DND-41 (cell line): Measurements from ENCODE around the gene FCSK.

Source experiments
- ATAC-seq: fragments of 200-7000 bp; cut with Tn5 transposase; 3 replicates; pipeline ENCODE4 v1.9.1; 2021; ENCODE audit warnings: low read depth; ENCODE audit not compliant: insufficient read depth
- DNase-seq: peaks from one replicate; pipeline ENCODE4 v3.0.0-alpha.2; 2020
- H2AFZ ChIP-seq: 2 replicates; pipeline ENCODE4 v1.6.0; 2012; ENCODE audit warnings: low read depth, low read length
- H3K27ac ChIP-seq: 2 replicates; pipeline ENCODE4 v1.5.1; 2012; ENCODE audit warnings: low read length, inconsistent platforms
- H3K27me3 ChIP-seq: fragments of 200-600 bp; sonication (generic); 2 replicates; pipeline ENCODE4 v1.6.0; 2012; ENCODE audit warnings: low read length, mild to moderate bottlenecking, inconsistent platforms; ENCODE audit not compliant: insufficient read depth, poor library complexity
- H3K36me3 ChIP-seq: 2 replicates; pipeline ENCODE4 v1.5.1; 2012; ENCODE audit warnings: low read length, inconsistent platforms; ENCODE audit not compliant: insufficient read depth
- H3K4me1 ChIP-seq: 2 replicates; pipeline ENCODE4 v1.5.1; 2012; ENCODE audit warnings: mild to moderate bottlenecking, low read length; ENCODE audit not compliant: insufficient read depth
- H3K4me2 ChIP-seq: 2 replicates; pipeline ENCODE4 v1.6.0; 2012; ENCODE audit warnings: mild to moderate bottlenecking, moderate library complexity, low read length, inconsistent platforms; ENCODE audit not compliant: insufficient read depth
- H3K4me3 ChIP-seq, 2 experiments: fragments of 200-600 bp in 1 of 2; shearing (Covaris generic) in 1 of 2; 2 replicates each; pipeline ENCODE4 v1.5.1; 2012 to 2016; ENCODE audit warnings: inconsistent platforms in 2 of 2, low read length in 2 of 2, mild to moderate bottlenecking in 2 of 2, low read depth in 1 of 2, moderate library complexity in 1 of 2
- H3K79me2 ChIP-seq: 2 replicates; pipeline ENCODE4 v1.6.0; 2012; ENCODE audit warnings: low read length, inconsistent platforms; ENCODE audit not compliant: insufficient read depth
- H3K9ac ChIP-seq: 2 replicates; pipeline ENCODE4 v1.6.0; 2012; ENCODE audit warnings: low read depth, mild to moderate bottlenecking, inconsistent platforms, low read length, moderate library complexity
- H3K9me3 ChIP-seq: 2 replicates; pipeline ENCODE4 v1.5.1; 2012; ENCODE audit warnings: low read length, moderate library complexity, mild to moderate bottlenecking, inconsistent platforms; ENCODE audit not compliant: insufficient read depth, severe bottlenecking
- H4K20me1 ChIP-seq: 2 replicates; pipeline ENCODE4 v1.6.0; 2012; ENCODE audit warnings: low read length; ENCODE audit not compliant: insufficient read depth
- EZH2 ChIP-seq: IDR thresholded peaks from 3 replicates; pipeline ENCODE4 v1.6.1; 2012; ENCODE audit warnings: borderline replicate concordance, low read depth, mild to moderate bottlenecking, moderate library complexity, low read length, inconsistent platforms; ENCODE audit not compliant: severe bottlenecking
- TF ChIP-seq, protein P1 (sequence below): IDR thresholded peaks from 2 replicates; pipeline ENCODE4 v1.5.1; 2012; ENCODE audit warnings: borderline replicate concordance, low read length, moderate library complexity, mild to moderate bottlenecking; ENCODE audit not compliant: poor library complexity, severe bottlenecking; ENCODE audit errors: extremely low read depth

The FCSK gene

DNA sequence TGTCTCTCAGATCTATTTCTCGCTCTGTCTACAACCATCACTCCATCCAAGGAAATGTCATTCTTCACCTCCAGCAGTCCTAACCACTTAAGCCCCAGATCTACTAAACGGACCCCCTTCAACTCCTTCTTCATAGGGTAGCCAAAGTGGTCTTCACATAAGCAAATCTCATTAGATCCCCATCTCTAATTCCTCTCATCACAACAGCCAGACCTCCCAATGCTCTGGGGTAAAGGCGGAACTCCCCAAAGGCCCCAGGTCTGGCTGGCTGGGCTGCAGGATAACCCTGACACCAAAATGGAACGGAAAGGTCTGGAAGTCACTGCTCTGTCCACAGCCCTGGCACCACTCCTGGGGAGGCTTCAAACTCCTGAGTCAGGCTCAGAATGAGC is 26.6 kb upstream of the FCSK start:
- ATAC-seq (no peak), DNase-seq (no peak)
- peaks cover 66% of the 10 kb centered on the region for H3K79me2 ChIP-seq
- no peak overlapping the region for H3K4me2 ChIP-seq
- no peak overlapping the region for H2AFZ ChIP-seq
- H3K9me3 ChIP-seq = no peaks in the 10 kb centered on the region
- H3K27ac ChIP-seq = no peak overlapping the region
- H3K36me3 ChIP-seq = peaks cover 10% of the 10 kb centered on the region
- H3K9ac ChIP-seq = no peak overlapping the region
- TF ChIP-seq, protein P1, sequence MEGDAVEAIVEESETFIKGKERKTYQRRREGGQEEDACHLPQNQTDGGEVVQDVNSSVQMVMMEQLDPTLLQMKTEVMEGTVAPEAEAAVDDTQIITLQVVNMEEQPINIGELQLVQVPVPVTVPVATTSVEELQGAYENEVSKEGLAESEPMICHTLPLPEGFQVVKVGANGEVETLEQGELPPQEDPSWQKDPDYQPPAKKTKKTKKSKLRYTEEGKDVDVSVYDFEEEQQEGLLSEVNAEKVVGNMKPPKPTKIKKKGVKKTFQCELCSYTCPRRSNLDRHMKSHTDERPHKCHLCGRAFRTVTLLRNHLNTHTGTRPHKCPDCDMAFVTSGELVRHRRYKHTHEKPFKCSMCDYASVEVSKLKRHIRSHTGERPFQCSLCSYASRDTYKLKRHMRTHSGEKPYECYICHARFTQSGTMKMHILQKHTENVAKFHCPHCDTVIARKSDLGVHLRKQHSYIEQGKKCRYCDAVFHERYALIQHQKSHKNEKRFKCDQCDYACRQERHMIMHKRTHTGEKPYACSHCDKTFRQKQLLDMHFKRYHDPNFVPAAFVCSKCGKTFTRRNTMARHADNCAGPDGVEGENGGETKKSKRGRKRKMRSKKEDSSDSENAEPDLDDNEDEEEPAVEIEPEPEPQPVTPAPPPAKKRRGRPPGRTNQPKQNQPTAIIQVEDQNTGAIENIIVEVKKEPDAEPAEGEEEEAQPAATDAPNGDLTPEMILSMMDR = no peak
- TF ChIP-seq EZH2 = no peak
- H4K20me1 ChIP-seq = peaks cover 17% of the 10 kb centered on the region
- H3K4me3 ChIP-seq = no peak overlapping the region
- no peaks in the 10 kb centered on the region for H3K27me3 ChIP-seq
- H3K4me1 ChIP-seq = peaks cover 18% of the 10 kb centered on the region

DNA sequence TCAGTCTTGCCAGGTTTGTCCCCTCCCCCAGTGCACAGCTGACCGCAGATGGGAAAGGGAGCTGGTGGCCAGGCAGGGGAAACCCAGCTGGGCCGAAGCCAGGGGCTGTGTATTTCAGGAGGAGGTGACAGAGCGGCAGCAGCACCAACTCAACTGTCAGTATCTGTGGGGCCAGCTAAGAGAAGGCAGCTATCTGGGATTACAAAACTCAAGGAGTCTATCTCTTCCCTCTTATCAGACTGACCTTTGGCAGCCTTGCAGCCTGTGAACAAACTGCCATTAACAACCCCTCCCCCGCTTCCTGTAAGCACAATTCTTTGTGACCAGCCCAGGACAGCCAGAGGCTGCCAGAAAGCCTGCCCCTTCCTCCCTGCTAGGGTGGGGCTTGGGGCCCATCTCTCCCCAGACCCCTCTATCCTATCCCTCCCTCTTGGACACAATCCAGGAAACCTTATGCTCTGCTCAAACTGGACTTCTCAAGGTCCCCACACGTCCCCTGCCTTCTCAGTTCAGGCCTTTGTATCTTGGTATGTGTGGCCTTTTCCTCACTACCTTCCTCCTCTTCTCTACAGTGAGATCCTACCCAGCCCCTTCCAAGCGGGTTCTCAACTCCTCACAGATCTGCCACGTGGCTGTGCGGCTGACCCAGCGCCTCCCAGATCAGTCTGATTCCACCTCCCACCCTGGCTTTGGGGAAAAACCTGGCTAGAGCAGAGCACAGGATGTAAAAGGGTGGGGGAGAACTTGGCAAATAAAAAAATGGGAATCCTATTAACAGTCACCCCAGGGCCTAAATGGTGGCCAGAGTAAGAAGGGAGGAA is 26.0 kb upstream of the FCSK start:
- H3K36me3 ChIP-seq = peaks cover 10% of the 10 kb centered on the region
- H3K27ac ChIP-seq = peak overlapping the region; percentile 55
- H3K4me3 ChIP-seq = no peak overlapping the region
- no peak overlapping the region for H3K9ac ChIP-seq
- H3K4me2 ChIP-seq = no peak overlapping the region
- H2AFZ ChIP-seq = no peak overlapping the region
- peaks cover 22% of the 10 kb centered on the region for H3K4me1 ChIP-seq
- no peaks in the 10 kb centered on the region for H3K9me3 ChIP-seq
- H3K79me2 ChIP-seq = peaks cover 70% of the 10 kb centered on the region
- TF ChIP-seq, protein P1 = no peak
- TF ChIP-seq EZH2 = no peak
- peaks cover 18% of the 10 kb centered on the region for H4K20me1 ChIP-seq
- ATAC-seq (peak; percentile 16; the same call in 1 of the 3 replicates), DNase-seq (peak; percentile 35)
- no peaks in the 10 kb centered on the region for H3K27me3 ChIP-seq

DNA sequence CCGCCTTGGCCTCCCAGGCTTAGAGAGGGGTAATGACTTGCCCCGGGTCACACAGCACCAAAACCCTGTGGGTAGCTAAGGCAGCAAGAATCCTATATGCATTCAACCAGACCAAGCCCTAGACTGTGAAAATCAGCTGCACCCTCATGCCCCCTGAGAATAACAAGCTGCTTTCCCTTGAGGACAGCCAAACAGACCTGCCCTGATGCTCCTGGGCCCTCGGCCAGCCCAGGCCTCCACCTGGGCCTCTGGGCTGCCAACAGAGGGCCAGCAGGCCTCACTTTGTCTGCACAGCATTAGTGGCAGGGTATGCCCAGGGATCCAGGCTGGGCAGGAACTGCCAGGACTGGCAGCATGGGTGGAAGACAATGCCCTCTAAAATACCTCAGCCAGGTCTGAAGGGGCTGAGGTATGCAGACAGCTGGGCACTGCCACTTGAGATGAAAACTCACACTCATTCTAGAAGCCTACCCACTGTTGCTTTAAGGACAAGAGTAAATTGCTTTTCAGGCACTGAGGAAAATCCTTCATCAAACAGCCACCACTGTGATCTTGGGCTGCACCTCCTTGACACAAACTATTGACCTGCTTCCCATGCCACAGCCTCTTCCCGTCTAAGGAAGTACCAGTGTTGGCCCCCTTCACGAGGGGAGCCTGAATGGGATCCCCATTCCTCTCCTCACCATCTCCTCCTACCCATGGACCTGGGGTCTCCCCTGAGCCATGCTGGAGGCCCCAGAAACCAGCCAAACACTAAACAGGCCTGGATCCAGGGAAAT is 24.3 kb upstream of the FCSK start:
- Histone ChIP-seq H3K27me3 (no peaks in the 10 kb centered on the region), H3K4me2 (peak overlapping the region; percentile 43), H3K79me2 (peaks cover 81% of the 10 kb centered on the region), H3K36me3 (peaks cover 17% of the 10 kb centered on the region), H4K20me1 (peaks cover 20% of the 10 kb centered on the region), H3K9me3 (no peaks in the 10 kb centered on the region), H3K4me1 (peaks cover 22% of the 10 kb centered on the region), H2AFZ (no peak overlapping the region; the same call in 1 of the 2 replicates), H3K27ac (peak overlapping the region; percentile 71), H3K4me3 (no peak overlapping the region), H3K9ac (no peak overlapping the region)
- no peak for DNase-seq
- TF ChIP-seq, protein P1 = no peak
- TF ChIP-seq EZH2 = no peak
- no peak for ATAC-seq
